Gastrocnemius medialis (tissue), 4 donors: Measurements from ENCODE around the gene ATAD3C.

Experiments used
- CTCF ChIP-seq, 5 experiments: fragments of 450-650 bp in 3 of 5; fragments of 200-600 bp in 2 of 5; sonication (generic) in 2 of 5; IDR thresholded peaks in 4 of 5; conservative IDR thresholded peaks in 1 of 5; 1 replicate in 4 of 5; 2 replicates in 1 of 5; pipeline ENCODE4 v1.5.1; 2016 to 2019; ENCODE audit warnings: antibody characterized with exemption in 5 of 5, mild to moderate bottlenecking in 3 of 5, moderate library complexity in 3 of 5
- POLR2A ChIP-seq, 2 donors: fragments of 450-650 bp; IDR thresholded peaks; one replicate each; pipeline ENCODE4 v1.6.1; 2017; ENCODE audit warnings: antibody characterized with exemption in 2 of 2, mild to moderate bottlenecking in 2 of 2, moderate library complexity in 2 of 2

DNA sequence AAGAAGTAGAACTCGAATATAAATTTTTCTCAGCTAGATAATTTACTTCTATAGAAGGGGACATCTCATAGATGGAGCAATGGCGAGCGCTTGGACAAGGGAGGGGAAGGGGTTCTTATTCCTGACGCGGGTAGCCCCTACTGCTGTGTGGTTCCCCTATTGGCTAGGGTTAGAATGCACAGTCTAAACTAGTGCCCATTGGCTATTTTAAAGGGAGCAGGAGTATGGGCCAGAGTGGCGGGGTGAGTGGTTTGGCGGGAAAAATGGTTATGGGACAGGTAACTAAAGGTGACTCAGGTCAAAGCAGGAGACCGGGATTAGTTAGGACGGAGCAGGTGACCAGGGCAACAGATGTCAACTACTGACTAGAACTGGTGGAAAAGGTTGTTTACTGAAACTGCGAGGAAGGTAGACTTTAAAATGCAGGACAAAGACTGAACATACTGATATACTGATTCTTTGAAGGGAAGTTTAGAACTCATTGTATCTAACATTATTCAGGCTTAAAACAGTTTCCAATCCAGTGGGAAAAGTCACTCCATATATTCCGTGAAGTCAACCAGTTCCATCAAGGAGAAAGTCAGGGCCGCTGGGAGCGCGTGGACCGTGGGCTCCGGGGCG, 61.5 kb downstream of the ATAD3C start:
- TF ChIP-seq CTCF (IDR thresholded peaks at IDR 0.05 in 4 of 5, conservative IDR thresholded peaks at IDR 0.05 in 1 of 5) (no peak), POLR2A (IDR thresholded peaks at IDR 0.05) (no peak)
